K562 (cell line): Measurements from ENCODE around the gene GRB10.

Experiments
- CTCF ChIP-seq, 3 experiments: IDR thresholded peaks in 2 of 3; conservative IDR thresholded peaks in 1 of 3; 2 replicates each; pipeline ENCODE4 v1.5.1; 2011 to 2012; ENCODE audit warnings: low read length in 3 of 3, mild to moderate bottlenecking in 3 of 3, control low read depth in 2 of 3, improper control_type of control experiment in 1 of 3, inconsistent platforms in 1 of 3, low read depth in 1 of 3, mixed read lengths in 1 of 3, moderate library complexity in 1 of 3; ENCODE audit not compliant: insufficient read depth in 2 of 3
- E4F1 ChIP-seq: fragments of 250-450 bp; sonication (Bioruptor Pico); IDR thresholded peaks from 2 replicates; pipeline ENCODE4 v1.5.0; 2021; ENCODE audit warnings: mild to moderate bottlenecking, borderline replicate concordance
- GATAD2A ChIP-seq: fragments of 450-650 bp; IDR thresholded peaks from 2 replicates; pipeline ENCODE4 v1.6.1; 2017
- MAFF ChIP-seq: IDR thresholded peaks from 2 replicates; pipeline ENCODE4 v1.6.1; 2012; ENCODE audit warnings: low read length, improper control_type of control experiment
- MITF ChIP-seq: IDR thresholded peaks from 2 replicates; pipeline ENCODE4 v1.6.1; 2014; ENCODE audit warnings: antibody characterized with exemption
- PHF20 ChIP-seq: fragments of 450-650 bp; IDR thresholded peaks from 2 replicates; pipeline ENCODE4 v1.6.1; 2018; ENCODE audit not compliant: partially characterized antibody
- POLR2AphosphoS5 ChIP-seq: IDR thresholded peaks from 2 replicates; pipeline ENCODE4 v1.6.1; 2011; ENCODE audit warnings: mild to moderate bottlenecking, low read depth, low read length, moderate library complexity; ENCODE audit not compliant: control insufficient read depth, insufficient read depth
- RBBP5 ChIP-seq: fragments of 200-600 bp; sonication (generic); IDR thresholded peaks from 2 replicates; pipeline ENCODE4 v1.6.1; 2012; ENCODE audit warnings: borderline replicate concordance, mild to moderate bottlenecking, low read length, control low read depth, inconsistent platforms; ENCODE audit not compliant: insufficient read depth, poor library complexity, severe bottlenecking
- SMARCA4 ChIP-seq: fragments of 450-650 bp; IDR thresholded peaks from 2 replicates; pipeline ENCODE4 v1.6.1; 2016
- SMARCA5 ChIP-seq: fragments of 450-650 bp; IDR thresholded peaks from 2 replicates; pipeline ENCODE4 v1.6.1; 2016
- SREBF2 ChIP-seq: sonication (generic); formaldehyde crosslinking; IDR thresholded peaks from 2 replicates; pipeline ENCODE4 v1.4.0; 2020; ENCODE audit warnings: mild to moderate bottlenecking, missing genetic modification reagents
- STAT5B ChIP-seq: fragments of 250-450 bp; sonication (Bioruptor Pico); IDR thresholded peaks from 2 replicates; pipeline ENCODE4 v1.8.0; 2021; ENCODE audit warnings: mild to moderate bottlenecking, inconsistent platforms
- ZNF518B ChIP-seq: fragments of 250-450 bp; sonication (Bioruptor Pico); IDR thresholded peaks from 2 replicates; pipeline ENCODE4 v1.5.0; 2021; ENCODE audit warnings: mild to moderate bottlenecking, moderate library complexity
- ZSCAN32 ChIP-seq: fragments of 450-650 bp; formaldehyde crosslinking; IDR thresholded peaks from 2 replicates; pipeline ENCODE4 v1.4.0; 2020; ENCODE audit warnings: mild to moderate bottlenecking, moderate library complexity

GRCh38 chr7:50667789-50668226 lies 114.9 kb downstream of the GRB10 start:
- TF ChIP-seq STAT5B (CRISPR knock-in tag) = no peak
- TF ChIP-seq PHF20 = no peak
- TF ChIP-seq GATAD2A = no peak
- no peak for TF ChIP-seq MITF
- TF ChIP-seq E4F1 (CRISPR knock-in tag) = no peak
- no peak for TF ChIP-seq SREBF2 (CRISPR knock-in tag)
- no peak for TF ChIP-seq MAFF
- no peak for TF ChIP-seq ZNF518B (CRISPR knock-in tag)
- TF ChIP-seq CTCF (IDR thresholded peaks at IDR 0.05 in 2 of 3, conservative IDR thresholded peaks at IDR 0.05 in 1 of 3; ENCODE audit: insufficient read depth in 2 of 3, low read depth in 1 of 3, low read length in 3 of 3) = no peak
- no peak for TF ChIP-seq SMARCA4
- no peak for TF ChIP-seq RBBP5
- TF ChIP-seq POLR2AphosphoS5 = no peak
- no peak for TF ChIP-seq SMARCA5
- no peak for TF ChIP-seq ZSCAN32 (CRISPR knock-in tag)
